ENCODE measurements around the gene VASP.

The VASP gene

DNA sequence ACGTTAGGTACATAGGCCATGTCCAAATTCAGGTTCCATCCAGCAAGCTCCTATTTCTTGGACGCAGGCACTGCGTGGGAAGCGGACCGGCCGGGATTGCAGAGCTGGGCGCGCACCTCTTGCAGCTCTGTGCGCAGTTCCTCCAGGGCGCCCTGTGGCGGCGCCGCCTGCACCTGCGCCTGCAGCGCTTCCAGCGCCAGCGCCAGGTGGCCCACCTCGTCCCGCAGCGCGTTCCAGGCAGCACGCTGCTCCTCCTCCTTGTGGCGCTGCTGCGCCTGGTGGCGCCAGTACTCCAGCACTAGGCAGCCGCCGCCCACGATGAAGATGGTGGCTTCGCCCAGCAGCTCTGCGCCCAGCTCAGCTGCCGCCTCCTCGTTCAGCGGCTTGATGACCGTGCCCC, 46.2 kb downstream of the VASP start:
- TF ChIP-seq CTCF (IDR thresholded peaks at IDR 0.05; ENCODE audit: control insufficient read depth, insufficient read depth, low read depth, low read length, missing control alignments): no peak
- DNase-seq (ENCODE audit: low read depth): no peak
- H3K4me3 ChIP-seq (ENCODE audit: control insufficient read depth, low read depth, low read length): no peak overlapping the region

- no peak overlapping the region for H3K4me3 ChIP-seq (ENCODE audit: control insufficient read depth, low read depth, low read length)
- no peak for TF ChIP-seq CTCF (IDR thresholded peaks at IDR 0.05; ENCODE audit: control insufficient read depth, insufficient read depth, low read depth, low read length, missing control alignments)
- no peak for DNase-seq (ENCODE audit: low read depth)
Measured at GRCh38 chr19:45554481-45554880, 47.2 kb downstream of the VASP start.

DNA sequence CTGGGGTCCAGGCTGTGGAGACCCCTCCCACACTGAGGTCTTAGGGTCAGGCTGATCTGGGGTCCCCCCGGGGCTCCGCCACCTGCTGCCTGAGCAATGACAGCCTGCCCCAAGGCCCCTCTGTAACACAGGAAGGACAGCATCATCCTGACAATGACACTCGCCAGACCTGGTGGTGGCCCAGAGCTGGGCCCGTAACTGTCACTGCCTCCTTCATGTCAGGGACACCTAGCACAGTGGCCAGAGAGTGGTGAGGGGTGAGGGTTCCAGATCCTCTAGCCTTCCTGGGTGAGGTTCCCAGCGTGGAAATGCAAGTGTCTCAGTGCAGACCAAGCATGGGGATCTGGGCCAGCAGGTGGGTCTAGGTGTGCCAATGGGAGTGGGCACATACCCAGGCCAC, 49.6 kb downstream of the VASP start:
- DNase-seq (ENCODE audit: low read depth): no peak
- no peak overlapping the region for H3K4me3 ChIP-seq (ENCODE audit: control insufficient read depth, low read depth, low read length)
- TF ChIP-seq CTCF (IDR thresholded peaks at IDR 0.05; ENCODE audit: control insufficient read depth, insufficient read depth, low read depth, low read length, missing control alignments): no peak

- peak; percentile 74 for TF ChIP-seq CTCF (IDR thresholded peaks at IDR 0.05; ENCODE audit: control insufficient read depth, insufficient read depth, low read depth, low read length, missing control alignments)
- H3K4me3 ChIP-seq (ENCODE audit: control insufficient read depth, low read depth, low read length): no peak overlapping the region
- DNase-seq (ENCODE audit: low read depth): no peak
Measured at GRCh38 chr19:45558399-45558878, 51.2 kb downstream of the VASP start.

DNA sequence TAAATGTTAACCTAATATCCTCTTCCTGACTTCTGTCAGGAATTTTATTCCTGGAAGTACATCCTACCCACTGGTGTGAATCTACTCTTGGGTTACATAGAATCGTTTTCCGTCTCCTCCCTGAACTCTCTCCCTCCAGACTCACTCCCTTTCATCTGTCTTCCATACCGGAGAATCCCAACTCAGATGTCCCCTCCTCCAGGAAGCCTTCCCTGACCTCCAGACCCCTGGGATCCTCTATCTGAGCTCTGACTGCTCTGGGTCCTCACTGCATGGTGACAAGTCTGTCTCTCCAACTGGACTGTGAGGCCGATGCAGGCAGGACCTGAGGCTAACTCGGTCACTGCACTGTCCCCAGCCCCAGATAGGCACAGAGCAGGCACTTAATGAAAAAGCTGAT, 52.8 kb downstream of the VASP start:
- no peak for TF ChIP-seq CTCF (IDR thresholded peaks at IDR 0.05; ENCODE audit: control insufficient read depth, insufficient read depth, low read depth, low read length, missing control alignments)
- DNase-seq (ENCODE audit: low read depth): no peak
- no peak overlapping the region for H3K4me3 ChIP-seq (ENCODE audit: control insufficient read depth, low read depth, low read length)

DNA sequence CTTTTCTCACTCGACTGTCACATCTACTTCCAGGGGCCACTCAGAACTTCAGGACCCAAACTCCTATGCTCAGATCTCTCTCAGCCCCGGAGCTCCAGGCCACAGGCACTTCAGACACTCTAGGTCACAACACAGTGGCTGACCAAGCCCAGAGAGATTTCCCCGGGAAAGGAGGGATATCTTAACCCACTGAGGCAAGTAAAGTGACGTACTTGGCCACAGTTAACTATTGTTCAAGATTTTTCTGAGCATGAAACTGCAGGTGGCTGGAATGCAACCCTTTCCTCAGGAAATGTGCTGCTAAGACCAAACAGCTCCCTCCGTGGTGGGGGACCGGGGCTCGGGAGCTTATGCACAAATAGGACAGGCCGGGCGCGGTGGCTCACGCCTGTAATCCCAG, 53.4 kb downstream of the VASP start:
- no peak overlapping the region for H3K4me3 ChIP-seq (ENCODE audit: control insufficient read depth, low read depth, low read length)
- no peak for DNase-seq (ENCODE audit: low read depth)
- TF ChIP-seq CTCF (IDR thresholded peaks at IDR 0.05; ENCODE audit: control insufficient read depth, insufficient read depth, low read depth, low read length, missing control alignments): no peak

Measured in AG09309 (cell line).